Lower lobe of right lung (tissue), 2 donors: Measurements from ENCODE around the gene SPINK9. TPM values are rescaled to one million over a fixed set of nuclear protein-coding genes. Genes with fewer than 3 reads are reported as not detected.

Experiments used
- ATAC-seq, 2 donors: fragments of 200-7000 bp; cut with Tn5 transposase; one replicate each; pipeline ENCODE4 v1.9.1; 2020 to 2022; ENCODE audit warnings: mild to moderate bottlenecking in 2 of 2, moderate library complexity in 2 of 2
- DNase-seq: peaks from one replicate; pipeline ENCODE4 v3.0.0-alpha.2; 2020
- H3K27ac ChIP-seq: fragments of 200-600 bp; one replicate; pipeline ENCODE4 v1.8.0; 2022
- H3K27me3 ChIP-seq: fragments of 200-600 bp; one replicate; pipeline ENCODE4 v1.8.0; 2022; ENCODE audit warnings: low read depth
- H3K36me3 ChIP-seq: fragments of 200-600 bp; one replicate; pipeline ENCODE4 v1.8.0; 2022; ENCODE audit warnings: mild to moderate bottlenecking
- H3K4me1 ChIP-seq: fragments of 200-600 bp; one replicate; pipeline ENCODE4 v1.8.0; 2022
- H3K4me3 ChIP-seq: fragments of 200-600 bp; one replicate; pipeline ENCODE4 v1.8.0; 2022; ENCODE audit warnings: mild to moderate bottlenecking
- H3K9me3 ChIP-seq: fragments of 200-600 bp; one replicate; pipeline ENCODE4 v1.8.0; 2022
- CTCF ChIP-seq: fragments of 200-600 bp; IDR thresholded peaks from one replicate; pipeline ENCODE4 v1.8.0; 2022; ENCODE audit warnings: antibody characterized with exemption, mild to moderate bottlenecking
- intact Hi-C: fragments of 100-400 bp; cut with DNase I; formaldehyde crosslinking; loops from one replicate; pipeline ENCODE4 v1.11.0; 2022
- total RNA-seq: library from RNA; stranded (reverse); fragmentation: NEBNext Ultra II Directional; extraction: Animal tissue kit (Norgen Biotek cat#: 25700); gene quantifications from one replicate; pipeline ENCODE4 v1.2.1, GENCODE V29; 2021
- donor health status: DM: no; HTN: yes; CAD: no; lungs with severe emphysema.

Gene SPINK9
- total RNA-seq, 1 donor from 2014 or later: not detected

GRCh38 chr5:148372893-148373292 is 37.5 kb downstream of the SPINK9 start:
- no peak for ATAC-seq

GRCh38 chr5:148374690-148375360 is 39.5 kb downstream of the SPINK9 start:
- peak; percentile 41 for DNase-seq

More at GRCh38 chr5:148372893-148373292, 37.5 kb downstream of the SPINK9 start:
- intact Hi-C loops: no loop called here
- no peak for DNase-seq
- no peaks in the 10 kb centered on the region for H3K36me3 ChIP-seq
- H3K9me3 ChIP-seq: no peaks in the 10 kb centered on the region
- H3K27me3 ChIP-seq: no peaks in the 10 kb centered on the region
- H3K4me3 ChIP-seq: no peak overlapping the region
- no peaks in the 10 kb centered on the region for H3K4me1 ChIP-seq
- TF ChIP-seq CTCF: no peak
- no peak overlapping the region for H3K27ac ChIP-seq

GRCh38 chr5:148376198-148376597 is 40.8 kb downstream of the SPINK9 start:
- no peak for TF ChIP-seq CTCF
- Histone ChIP-seq H3K27ac (no peak overlapping the region), H3K4me3 (no peak overlapping the region), H3K4me1 (no peaks in the 10 kb centered on the region), H3K9me3 (no peaks in the 10 kb centered on the region), H3K27me3 (no peaks in the 10 kb centered on the region), H3K36me3 (no peaks in the 10 kb centered on the region)
- DNase-seq (no peak), ATAC-seq (no peak)
- intact Hi-C loops: no loop called here

More at GRCh38 chr5:148374690-148375360, 39.5 kb downstream of the SPINK9 start:
- Histone ChIP-seq H3K9me3 (no peaks in the 10 kb centered on the region), H3K27me3 (no peaks in the 10 kb centered on the region), H3K4me3 (no peak overlapping the region), H3K27ac (no peak overlapping the region), H3K4me1 (no peaks in the 10 kb centered on the region), H3K36me3 (no peaks in the 10 kb centered on the region)
- ATAC-seq: peak; percentile 86 to 91
- intact Hi-C loops: no loop called here
- TF ChIP-seq CTCF: peak; percentile 71

GRCh38 chr5:148378670-148379069 is 43.3 kb downstream of the SPINK9 start:
- intact Hi-C loops: no loop called here
- no peak overlapping the region for H3K27ac ChIP-seq
- H3K36me3 ChIP-seq: no peaks in the 10 kb centered on the region
- H3K9me3 ChIP-seq: no peaks in the 10 kb centered on the region
- ATAC-seq (no peak), DNase-seq (no peak)
- peaks cover 8% of the 10 kb centered on the region for H3K4me1 ChIP-seq
- TF ChIP-seq CTCF: no peak
- no peak overlapping the region for H3K4me3 ChIP-seq
- no peaks in the 10 kb centered on the region for H3K27me3 ChIP-seq

GRCh38 chr5:148379340-148379739 is 44.0 kb downstream of the SPINK9 start:
- H3K27ac ChIP-seq: no peak overlapping the region
- H3K27me3 ChIP-seq: no peaks in the 10 kb centered on the region
- H3K4me1 ChIP-seq: peaks cover 9% of the 10 kb centered on the region
- peak in 1 of 2 donors; percentile 40 for ATAC-seq
- TF ChIP-seq CTCF: no peak
- no peak for DNase-seq
- intact Hi-C loops: no loop called here
- no peak overlapping the region for H3K4me3 ChIP-seq
- no peaks in the 10 kb centered on the region for H3K9me3 ChIP-seq
- no peaks in the 10 kb centered on the region for H3K36me3 ChIP-seq
